ENCODE results near the gene GSN. TPM values are rescaled to one million over a fixed set of nuclear protein-coding genes. Genes with fewer than 3 reads are reported as not detected.

GSN gene
- total and polyA plus RNA-seq, 2 of the 13 experiments (the other 11 are each of a cell fraction or from before 2014, with no cell fraction given) = 294 to 307 TPM

DNA sequence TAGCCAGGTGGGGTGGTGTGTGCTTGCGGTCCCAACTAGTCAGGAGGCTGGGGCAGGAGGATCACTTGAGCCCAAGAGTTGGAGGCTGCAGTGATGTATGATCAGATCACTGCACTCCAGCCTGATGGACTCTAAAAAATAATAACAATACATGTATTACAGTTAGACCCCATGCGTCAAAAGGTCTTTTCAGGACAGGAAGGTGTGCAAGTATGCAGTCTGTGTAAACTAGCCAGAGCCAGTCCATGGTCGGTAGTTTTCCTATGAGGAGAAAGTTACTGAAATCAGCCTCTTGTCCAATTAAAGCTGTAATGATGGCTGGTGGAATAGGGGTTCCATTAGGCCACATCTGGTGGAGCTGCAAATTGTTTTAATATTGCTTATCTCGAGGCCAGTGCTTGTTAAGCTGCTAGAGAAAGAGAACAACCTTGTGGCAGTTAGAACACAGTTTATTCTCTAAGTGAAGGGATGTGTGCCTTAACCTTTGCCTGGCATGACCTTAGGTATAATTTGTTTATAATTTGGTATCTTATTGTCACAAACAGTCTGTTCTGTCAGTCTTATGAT is 103.6 kb downstream of the GSN start:
- H3K9ac ChIP-seq (ENCODE audit: insufficient read depth, low read depth, low read length) = peak overlapping the region; percentile 58
- TF ChIP-seq ZNF124 (CRISPR knock-in tag; IDR thresholded peaks at IDR 0.05) (no peak), ZNF749 (CRISPR knock-in tag; IDR thresholded peaks at IDR 0.05; ENCODE audit: borderline replicate concordance) (no peak), BCL6 (CRISPR knock-in tag; IDR thresholded peaks at IDR 0.05) (peak; percentile 53; the same call in 1 of the 2 replicates), SAP130 (CRISPR knock-in tag; IDR thresholded peaks at IDR 0.05; ENCODE audit: low read depth) (peak; percentile 48), FOXA1 (IDR thresholded peaks at IDR 0.05) (no peak), FOXA1 (CRISPR knock-in tag; IDR thresholded peaks at IDR 0.05) (peak; percentile 18; the same call in 1 of the 2 replicates), ZNF770 (CRISPR knock-in tag; IDR thresholded peaks at IDR 0.05) (peak; percentile 99), IKZF1 (IDR thresholded peaks at IDR 0.05) (no peak), ZNF280B (CRISPR knock-in tag; IDR thresholded peaks at IDR 0.05; ENCODE audit: borderline replicate concordance) (no peak), TEAD3 (CRISPR knock-in tag; optimal IDR thresholded peaks at IDR 0.05; ENCODE audit: borderline replicate concordance) (peak; percentile 37), ZNF761 (CRISPR knock-in tag; conservative IDR thresholded peaks at IDR 0.05) (no peak), FOXA3 (CRISPR knock-in tag; IDR thresholded peaks at IDR 0.05) (peak; percentile 49)
- TF ChIP-seq, protein P1, sequence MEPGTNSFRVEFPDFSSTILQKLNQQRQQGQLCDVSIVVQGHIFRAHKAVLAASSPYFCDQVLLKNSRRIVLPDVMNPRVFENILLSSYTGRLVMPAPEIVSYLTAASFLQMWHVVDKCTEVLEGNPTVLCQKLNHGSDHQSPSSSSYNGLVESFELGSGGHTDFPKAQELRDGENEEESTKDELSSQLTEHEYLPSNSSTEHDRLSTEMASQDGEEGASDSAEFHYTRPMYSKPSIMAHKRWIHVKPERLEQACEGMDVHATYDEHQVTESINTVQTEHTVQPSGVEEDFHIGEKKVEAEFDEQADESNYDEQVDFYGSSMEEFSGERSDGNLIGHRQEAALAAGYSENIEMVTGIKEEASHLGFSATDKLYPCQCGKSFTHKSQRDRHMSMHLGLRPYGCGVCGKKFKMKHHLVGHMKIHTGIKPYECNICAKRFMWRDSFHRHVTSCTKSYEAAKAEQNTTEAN (CRISPR knock-in tag; conservative IDR thresholded peaks at IDR 0.05) = peak; percentile 61
- TF ChIP-seq, protein P2, sequence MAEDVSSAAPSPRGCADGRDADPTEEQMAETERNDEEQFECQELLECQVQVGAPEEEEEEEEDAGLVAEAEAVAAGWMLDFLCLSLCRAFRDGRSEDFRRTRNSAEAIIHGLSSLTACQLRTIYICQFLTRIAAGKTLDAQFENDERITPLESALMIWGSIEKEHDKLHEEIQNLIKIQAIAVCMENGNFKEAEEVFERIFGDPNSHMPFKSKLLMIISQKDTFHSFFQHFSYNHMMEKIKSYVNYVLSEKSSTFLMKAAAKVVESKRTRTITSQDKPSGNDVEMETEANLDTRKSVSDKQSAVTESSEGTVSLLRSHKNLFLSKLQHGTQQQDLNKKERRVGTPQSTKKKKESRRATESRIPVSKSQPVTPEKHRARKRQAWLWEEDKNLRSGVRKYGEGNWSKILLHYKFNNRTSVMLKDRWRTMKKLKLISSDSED (CRISPR knock-in tag; IDR thresholded peaks at IDR 0.05) = no peak
- TF ChIP-seq, protein P3, sequence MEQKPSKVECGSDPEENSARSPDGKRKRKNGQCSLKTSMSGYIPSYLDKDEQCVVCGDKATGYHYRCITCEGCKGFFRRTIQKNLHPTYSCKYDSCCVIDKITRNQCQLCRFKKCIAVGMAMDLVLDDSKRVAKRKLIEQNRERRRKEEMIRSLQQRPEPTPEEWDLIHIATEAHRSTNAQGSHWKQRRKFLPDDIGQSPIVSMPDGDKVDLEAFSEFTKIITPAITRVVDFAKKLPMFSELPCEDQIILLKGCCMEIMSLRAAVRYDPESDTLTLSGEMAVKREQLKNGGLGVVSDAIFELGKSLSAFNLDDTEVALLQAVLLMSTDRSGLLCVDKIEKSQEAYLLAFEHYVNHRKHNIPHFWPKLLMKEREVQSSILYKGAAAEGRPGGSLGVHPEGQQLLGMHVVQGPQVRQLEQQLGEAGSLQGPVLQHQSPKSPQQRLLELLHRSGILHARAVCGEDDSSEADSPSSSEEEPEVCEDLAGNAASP (CRISPR knock-in tag; IDR thresholded peaks at IDR 0.05; ENCODE audit: borderline replicate concordance) = peak; percentile 97; the same call in 1 of the 2 replicates
- TF ChIP-seq, protein P4, sequence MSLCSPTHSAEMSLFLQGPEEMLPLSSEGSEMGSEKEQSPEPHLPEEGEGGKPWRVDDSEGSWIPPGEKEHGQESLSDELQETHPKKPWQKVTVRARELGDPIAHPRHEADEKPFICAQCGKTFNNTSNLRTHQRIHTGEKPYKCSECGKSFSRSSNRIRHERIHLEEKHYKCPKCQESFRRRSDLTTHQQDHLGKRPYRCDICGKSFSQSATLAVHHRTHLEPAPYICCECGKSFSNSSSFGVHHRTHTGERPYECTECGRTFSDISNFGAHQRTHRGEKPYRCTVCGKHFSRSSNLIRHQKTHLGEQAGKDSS (CRISPR knock-in tag; IDR thresholded peaks at IDR 0.05; ENCODE audit: borderline replicate concordance, low read depth) = no peak

More for the DNA sequence above, 103.6 kb downstream of the GSN start:
- 17% methylated on average over 4 of the region's 4 CpGs for WGBS (ENCODE audit: low lambda C conversion rate)
- in situ Hi-C loops (cut with HindIII; ENCODE audit: extremely low pct_ligation_motif_present, low pct_unique_long_range_greater_than_20kb) = loop anchor here (5.0 kb wide), 1 partner anchor 49 kb away; no protein-coding TSS in a partner anchor
- CTCF ChIA-PET (ENCODE audit: low intra/inter-chr PET ratio, low total read pairs) = no interaction called here
- DNase-seq (ENCODE audit: low spot score) (peak; percentile 60), FAIRE-seq (no peak), ATAC-seq (peak; percentile 20)
- Histone ChIP-seq H3K79me2 (ENCODE audit: insufficient read depth, low read length) (peaks cover 29% of the 10 kb centered on the region), H3K27ac (ENCODE audit: extremely low read length, insufficient read depth, low read length) (peak overlapping the region; percentile 75), H2AFZ (ENCODE audit: low read length) (no peak overlapping the region), H3K4me1 (ENCODE audit: insufficient read depth, low read length) (peaks cover 70% of the 10 kb centered on the region), H3K4me3 (replicated peaks in 1 of 3; ENCODE audit: insufficient read depth in 1 of 3, low read depth in 2 of 3, low read length in 3 of 3) (peak overlapping the region in 1 of 3 experiments; percentile 50; a peak in 2 of 6 replicates), H3K9me3 (ENCODE audit: low read length) (no peaks in the 10 kb centered on the region), H3K27me3 (ENCODE audit: control insufficient read depth in 1 of 2, insufficient read depth in 2 of 2, low read length in 2 of 2) (no peaks in the 10 kb centered on the region), H4K20me1 (ENCODE audit: insufficient read depth, low read length) (no peaks in the 10 kb centered on the region), H3K4me2 (ENCODE audit: low read depth, low read length) (peak overlapping the region; percentile 75), H3K36me3 (replicated peaks in 1 of 2; ENCODE audit: control insufficient read depth in 1 of 2, insufficient read depth in 2 of 2, low read length in 2 of 2) (no peaks in the 10 kb centered on the region)
- intact Hi-C loops (cut with micrococcal nuclease; ENCODE audit: unreplicated experiment) = loop anchor here (1.0 kb wide), 1 partner anchor 49 kb away; no protein-coding TSS in a partner anchor
- POLR2A ChIA-PET = interaction anchor here (1.2 to 1.6 kb wide), 3 partner anchors 49 to 91 kb away, joined by 4 read pairs; no protein-coding TSS in a partner anchor
- BruUV-seq (replicated peaks) = no TSS peak

Data from HepG2 (cell line).